B cell (primary cell): ENCODE data around the gene PALLD. TPM values are rescaled to one million over a fixed set of nuclear protein-coding genes. Genes with fewer than 3 reads are reported as not detected.

ENCODE experiments used
- ATAC-seq: fragments of 200-7000 bp; cut with Tn5 transposase; one replicate; pipeline ENCODE4 v1.10.0; 2021; ENCODE audit warnings: low read depth, mild to moderate bottlenecking, moderate number of reproducible peaks, moderate library complexity
- CTCF ChIA-PET: fragments of 350-600 bp; sonication (Branson Sonifier 250); formaldehyde crosslinking; loops from one replicate; lab custom pipeline; 2021; ENCODE audit warnings: antibody characterized with exemption, inconsistent platforms; lab: Charles Lee
- POLR2A ChIA-PET: fragments of 350-600 bp; sonication (Branson Sonifier 250); formaldehyde crosslinking; loops from one replicate; lab custom pipeline; 2021; ENCODE audit warnings: antibody characterized with exemption; lab: Charles Lee
- DNase-seq: peaks from one replicate; pipeline ENCODE4 v3.0.0; 2013
- H2AFZ ChIP-seq: 2 replicates; pipeline ENCODE4 v1.6.1; 2012; ENCODE audit warnings: mild to moderate bottlenecking, low read depth, low read length; ENCODE audit not compliant: insufficient read depth, poor library complexity, severe bottlenecking
- H3K27ac ChIP-seq, 2 donors: 1 replicate in 1 of 2; 2 replicates in 1 of 2; pipeline ENCODE4 v1.5.1; 2012 to 2013; ENCODE audit warnings: low read length in 2 of 2, mild to moderate bottlenecking in 2 of 2, moderate library complexity in 1 of 2
- H3K27me3 ChIP-seq, 4 experiments: fragments of 200-600 bp in 1 of 4; sonication (generic) in 1 of 4; replicated peaks in 1 of 4; 1 replicate in 2 of 4; 2 replicates in 2 of 4; pipeline versions ENCODE4 v1.6.1 to v1.7.0; 2013 to 2016; ENCODE audit warnings: low read length in 3 of 4, mild to moderate bottlenecking in 2 of 4, mixed read lengths in 1 of 4, moderate library complexity in 1 of 4; ENCODE audit not compliant: insufficient read depth in 4 of 4, control insufficient read depth in 3 of 4; ENCODE audit errors: control extremely low read depth in 1 of 4
- H3K36me3 ChIP-seq, 2 experiments: replicated peaks in 1 of 2; 1 replicate in 1 of 2; 2 replicates in 1 of 2; pipeline versions ENCODE4 v1.6.1 to v1.7.1; 2013; ENCODE audit warnings: low read length in 1 of 2; ENCODE audit not compliant: insufficient read depth in 2 of 2, control insufficient read depth in 1 of 2; ENCODE audit errors: control extremely low read depth in 1 of 2, extremely low read depth in 1 of 2
- H3K4me1 ChIP-seq, 2 donors: fragments of 200-600 bp in 1 of 2; sonication (generic) in 1 of 2; 1 replicate in 1 of 2; 2 replicates in 1 of 2; pipeline versions ENCODE4 v1.5.1 to v1.6.1; 2013 to 2017; ENCODE audit warnings: low read length in 2 of 2; ENCODE audit not compliant: control insufficient read depth in 2 of 2, insufficient read depth in 2 of 2
- H3K4me2 ChIP-seq: replicated peaks from 2 replicates; pipeline ENCODE3; 2012; ENCODE audit warnings: mild to moderate bottlenecking, low read depth, low read length; ENCODE audit not compliant: poor library complexity, severe bottlenecking
- H3K4me3 ChIP-seq, 5 experiments: fragments of 200-600 bp in 1 of 5; sonication (generic) in 1 of 5; 1 replicate in 3 of 5; 2 replicates in 2 of 5; pipeline versions ENCODE4 v1.5.1 to v1.7.0; 2011 to 2016; ENCODE audit warnings: low read length in 4 of 5, mild to moderate bottlenecking in 4 of 5, low read depth in 2 of 5, control low read depth in 1 of 5, moderate library complexity in 1 of 5; ENCODE audit not compliant: insufficient read depth in 1 of 5; ENCODE audit errors: control extremely low read depth in 1 of 5, extremely low read depth in 1 of 5
- H3K79me2 ChIP-seq: fragments of 200-600 bp; sonication (generic); one replicate; pipeline ENCODE4 v1.6.0; 2016; ENCODE audit warnings: low read length; ENCODE audit not compliant: control insufficient read depth, insufficient read depth
- H3K9ac ChIP-seq: fragments of 200-600 bp; sonication (generic); 2 replicates; pipeline ENCODE4 v1.6.1; 2017; ENCODE audit warnings: mild to moderate bottlenecking, low read length, moderate library complexity
- H3K9me3 ChIP-seq, 3 donors: one replicate each; pipeline versions ENCODE4 v1.6.1 to v1.7.1; 2013; ENCODE audit warnings: low read length in 2 of 3; ENCODE audit not compliant: control insufficient read depth in 2 of 3, insufficient read depth in 1 of 3; ENCODE audit errors: control extremely low read depth in 1 of 3
- H4K20me1 ChIP-seq: 2 replicates; pipeline ENCODE4 v1.6.0; 2012; ENCODE audit warnings: mild to moderate bottlenecking, low read length; ENCODE audit not compliant: insufficient read depth, control insufficient read depth, poor library complexity, severe bottlenecking
- H3K27ac Mint-ChIP-seq: one replicate; pipeline ENCODE4 v1.8.0; 2021; ENCODE audit warnings: mixed read lengths
- H3K27me3 Mint-ChIP-seq: one replicate; pipeline ENCODE4 v1.8.0; 2021; ENCODE audit warnings: mixed read lengths
- H3K4me1 Mint-ChIP-seq: one replicate; pipeline ENCODE4 v1.8.0; 2021; ENCODE audit warnings: mixed read lengths
- H3K4me3 Mint-ChIP-seq: one replicate; pipeline ENCODE4 v1.8.0; 2021; ENCODE audit warnings: mixed read lengths
- H3K9me3 Mint-ChIP-seq: one replicate; pipeline ENCODE4 v1.8.0; 2022; ENCODE audit warnings: mixed read lengths; ENCODE audit not compliant: insufficient read depth
- CTCF ChIP-seq: fragments of 200-600 bp; IDR thresholded peaks from one replicate; pipeline ENCODE4 v1.8.0; 2022; ENCODE audit warnings: antibody characterized with exemption, mild to moderate bottlenecking
- EZH2 ChIP-seq: IDR thresholded peaks from 2 replicates; pipeline ENCODE4 v1.6.1; 2012; ENCODE audit warnings: borderline replicate concordance, low read depth, mild to moderate bottlenecking, moderate library complexity, low read length; ENCODE audit not compliant: insufficient read depth, poor library complexity, severe bottlenecking
- WGBS: methylation state at CpG from one replicate; pipeline ENCODE4 v1.1.5; 2013; ENCODE audit warnings: missing lambda C conversion rate; ENCODE audit not compliant: insufficient coverage; 5-methylcytosine and 5-hydroxymethylcytosine counted together
- intact Hi-C: fragments of 100-400 bp; cut with micrococcal nuclease; formaldehyde crosslinking; loops from one replicate; pipeline ENCODE4 v1.10.0; 2022
- polyA plus RNA-seq: library from polyadenylated mRNA; depleted of rRNA; stranded (reverse); fragments of >200 nt; gene quantifications from 2 replicates; pipeline ENCODE4 v1.2.3, GENCODE V29; 2012
- total RNA-seq, 2 donors: library from RNA; stranded (reverse); fragments of 120-200 nt in 1 of 2; gene quantifications; 1 replicate in 1 of 2; 2 replicates in 1 of 2; pipeline versions ENCODE4 v1.2.3 to v1.2.4, GENCODE V29; 2013 to 2022

PALLD gene
- total and polyA plus RNA-seq, 2 donors (not counting 1 experiment from before 2014, with no cell fraction given), result 0.63 to 0.71 TPM

- no peak overlapping the region for H3K4me3 Mint-ChIP-seq
- Histone ChIP-seq H3K27me3 (no peaks in the 10 kb centered on the region), H3K9me3 (no peaks in the 10 kb centered on the region), H3K79me2 (no peaks in the 10 kb centered on the region), H3K4me2 (no peak overlapping the region), H4K20me1 (no peaks in the 10 kb centered on the region), H3K4me3 (no peak overlapping the region), H3K9ac (no peak overlapping the region), H2AFZ (no peak overlapping the region), H3K4me1 (no peaks in the 10 kb centered on the region), H3K27ac (no peak overlapping the region), H3K36me3 (no peaks in the 10 kb centered on the region)
- H3K9me3 Mint-ChIP-seq, result no peaks in the 10 kb centered on the region
- ChIA-PET POLR2A (no interaction called here), CTCF (no interaction called here)
- intact Hi-C loops, result no loop called here
- no peak for TF ChIP-seq EZH2
- TF ChIP-seq CTCF, result no peak
- peaks cover 13% of the 10 kb centered on the region for H3K27me3 Mint-ChIP-seq
- H3K4me1 Mint-ChIP-seq, result no peaks in the 10 kb centered on the region
- ATAC-seq (no peak), DNase-seq (no peak)
- H3K27ac Mint-ChIP-seq, result no peak overlapping the region
- WGBS, result 100% methylated on average over 2 of the region's 2 CpGs
These were observed 171.1 kb downstream of the PALLD start for GRCh38 chr4:168667921-168668320.

GRCh38 chr4:168673476-168673875 lies 176.6 kb downstream of the PALLD start:
- ChIA-PET CTCF (no interaction called here), POLR2A (no interaction called here)
- DNase-seq (no peak), ATAC-seq (no peak)
- intact Hi-C loops, result no loop called here
- H3K4me1 ChIP-seq, result no peaks in the 10 kb centered on the region
- no peak overlapping the region for H3K27ac Mint-ChIP-seq
- H3K4me2 ChIP-seq, result no peak overlapping the region
- H3K36me3 ChIP-seq, result no peaks in the 10 kb centered on the region
- WGBS, result 88% methylated on average over 11 of the region's 11 CpGs
- no peak overlapping the region for H3K4me3 ChIP-seq
- H3K9me3 Mint-ChIP-seq, result no peaks in the 10 kb centered on the region
- no peak overlapping the region for H2AFZ ChIP-seq
- no peak overlapping the region for H3K9ac ChIP-seq
- H3K27me3 Mint-ChIP-seq, result peaks cover 14% of the 10 kb centered on the region
- H3K79me2 ChIP-seq, result no peaks in the 10 kb centered on the region
- H3K27me3 ChIP-seq, result peaks cover 0 to 5% (median 0%) of the 10 kb centered on the region in 4 experiments
- no peak overlapping the region for H3K27ac ChIP-seq
- no peak overlapping the region for H3K4me3 Mint-ChIP-seq
- no peaks in the 10 kb centered on the region for H4K20me1 ChIP-seq
- no peaks in the 10 kb centered on the region for H3K4me1 Mint-ChIP-seq
- no peaks in the 10 kb centered on the region for H3K9me3 ChIP-seq
- no peak for TF ChIP-seq EZH2
- TF ChIP-seq CTCF, result no peak
